IMR-90 (cell line): ENCODE results near the gene DACH1. TPM values are rescaled to one million over a fixed set of nuclear protein-coding genes. Genes with fewer than 3 reads are reported as not detected.

Experiments
- ATAC-seq: fragments of 200-7000 bp; cut with Tn5 transposase; 2 replicates; pipeline ENCODE4 v1.9.1; 2020; ENCODE audit warnings: low read depth, mild to moderate bottlenecking, moderate library complexity
- BruUV-seq: library from RNA; stranded (reverse); fragments of 400-500 nt; replicated peaks from 2 replicates; lab custom pipeline; 2021; lab: Mats Ljungman, UMichigan
- CTCF ChIA-PET: fragments of 300-600 bp; formaldehyde crosslinking; extraction: SDS; loops from one replicate; lab custom pipeline; 2021; ENCODE audit warnings: antibody characterized with exemption; lab: Yijun Ruan, JAX
- POLR2A ChIA-PET: fragments of 300-600 bp; sonication (Branson Sonifier 250); formaldehyde crosslinking; loops from one replicate; lab custom pipeline; 2022; ENCODE audit warnings: antibody characterized with exemption; ENCODE audit not compliant: unreplicated experiment; lab: Charles Lee
- DNase-seq: peaks from one replicate; pipeline ENCODE4 v3.0.0; 2013
- H2AFZ ChIP-seq: replicated peaks from 2 replicates; pipeline ENCODE3; 2013; ENCODE audit warnings: low read length, mild to moderate bottlenecking; ENCODE audit not compliant: poor library complexity
- H2AK5ac ChIP-seq: 2 replicates; pipeline ENCODE4 v1.6.1; 2013; ENCODE audit warnings: low read depth, low read length, inconsistent platforms
- H2AK9ac ChIP-seq: replicated peaks from 2 replicates; pipeline ENCODE3; 2013; ENCODE audit warnings: mild to moderate bottlenecking, low read depth, low read length, moderate library complexity; ENCODE audit not compliant: poor library complexity
- H2BK120ac ChIP-seq: 2 replicates; pipeline ENCODE4 v1.6.1; 2013; ENCODE audit warnings: low read depth, low read length, inconsistent platforms
- H2BK15ac ChIP-seq: 3 replicates; pipeline ENCODE4 v1.6.1; 2013; ENCODE audit warnings: low read depth, low read length, inconsistent platforms
- H2BK20ac ChIP-seq: 2 replicates; pipeline ENCODE4 v1.6.1; 2013; ENCODE audit warnings: low read depth, mild to moderate bottlenecking, inconsistent platforms, low read length, moderate library complexity
- H2BK5ac ChIP-seq: 2 replicates; pipeline ENCODE4 v1.6.1; 2013; ENCODE audit warnings: mild to moderate bottlenecking, low read depth, low read length, inconsistent platforms; ENCODE audit not compliant: poor library complexity, severe bottlenecking
- H3K14ac ChIP-seq: replicated peaks from 2 replicates; pipeline ENCODE4 v1.6.1; 2013; ENCODE audit warnings: low read depth, low read length, inconsistent platforms
- H3K18ac ChIP-seq: 2 replicates; pipeline ENCODE4 v1.6.1; 2013; ENCODE audit warnings: low read depth, low read length, control low read depth
- H3K23ac ChIP-seq: 2 replicates; pipeline ENCODE4 v1.6.1; 2013; ENCODE audit warnings: low read depth, low read length, inconsistent platforms
- H3K27ac ChIP-seq: 2 replicates; pipeline ENCODE4 v1.5.1; 2013; ENCODE audit warnings: mild to moderate bottlenecking, control low read depth, low read length; ENCODE audit not compliant: insufficient read depth
- H3K27me3 ChIP-seq: 2 replicates; pipeline ENCODE4 v1.6.1; 2013; ENCODE audit warnings: low read length; ENCODE audit not compliant: control insufficient read depth, insufficient read depth
- H3K36me3 ChIP-seq: 2 replicates; pipeline ENCODE4 v1.6.1; 2013; ENCODE audit warnings: low read length, mixed read lengths; ENCODE audit not compliant: control insufficient read depth, insufficient read depth
- H3K4ac ChIP-seq: 2 replicates; pipeline ENCODE4 v1.6.1; 2013; ENCODE audit warnings: low read depth, low read length, inconsistent platforms
- H3K4me1 ChIP-seq: 2 replicates; pipeline ENCODE4 v1.6.1; 2013; ENCODE audit warnings: low read length, mixed read lengths; ENCODE audit not compliant: control insufficient read depth, insufficient read depth
- H3K4me2 ChIP-seq: 2 replicates; pipeline ENCODE4 v1.6.1; 2013; ENCODE audit warnings: low read depth, mild to moderate bottlenecking, control low read depth, low read length, moderate library complexity
- H3K4me3 ChIP-seq: 2 replicates; pipeline ENCODE4 v1.5.1; 2013; ENCODE audit warnings: low read depth, mild to moderate bottlenecking, control low read depth, low read length, moderate library complexity; ENCODE audit not compliant: insufficient read depth
- H3K56ac ChIP-seq: 2 replicates; pipeline ENCODE4 v1.6.1; 2013; ENCODE audit warnings: low read length, inconsistent platforms; ENCODE audit not compliant: insufficient read depth; ENCODE audit errors: extremely low read depth
- H3K79me1 ChIP-seq, 2 experiments: 2 replicates each; pipeline ENCODE4 v1.6.1; 2013; ENCODE audit warnings: low read length in 2 of 2, inconsistent platforms in 1 of 2, low read depth in 1 of 2
- H3K9ac ChIP-seq: 2 replicates; pipeline ENCODE4 v1.6.1; 2013; ENCODE audit warnings: low read depth, low read length, control low read depth
- H3K9me1 ChIP-seq: 2 replicates; pipeline ENCODE4 v1.6.1; 2013; ENCODE audit warnings: low read length, inconsistent platforms; ENCODE audit not compliant: insufficient read depth
- H3K9me3 ChIP-seq: 2 replicates; pipeline ENCODE4 v1.6.1; 2013; ENCODE audit warnings: low read length; ENCODE audit not compliant: control insufficient read depth, insufficient read depth
- H4K20me1 ChIP-seq: 2 replicates; pipeline ENCODE4 v1.6.1; 2013; ENCODE audit warnings: low read length, inconsistent platforms; ENCODE audit not compliant: insufficient read depth
- H4K5ac ChIP-seq: 2 replicates; pipeline ENCODE4 v1.6.1; 2013; ENCODE audit warnings: mild to moderate bottlenecking, low read depth, low read length, control low read depth
- H4K8ac ChIP-seq, 2 experiments: 2 replicates each; pipeline ENCODE4 v1.6.1; 2013; ENCODE audit warnings: low read depth in 2 of 2, low read length in 2 of 2, control low read depth in 1 of 2, inconsistent platforms in 1 of 2
- H4K91ac ChIP-seq: 2 replicates; pipeline ENCODE4 v1.6.1; 2013; ENCODE audit warnings: low read depth, low read length, inconsistent platforms; ENCODE audit not compliant: insufficient read depth
- BHLHE40 ChIP-seq: fragments of 150-350 bp; IDR thresholded peaks from 2 replicates; pipeline ENCODE4 v1.6.1; 2016; ENCODE audit warnings: mild to moderate bottlenecking, low read depth, low read length
- CEBPB ChIP-seq: IDR thresholded peaks from 2 replicates; pipeline ENCODE4 v1.6.1; 2012; ENCODE audit warnings: low read depth, low read length, improper control_type of control experiment
- CHD1 ChIP-seq: IDR thresholded peaks from 2 replicates; pipeline ENCODE4 v1.6.1; 2012; ENCODE audit warnings: low read depth, low read length, improper control_type of control experiment
- FOS ChIP-seq: fragments of 150-350 bp; IDR thresholded peaks from 2 replicates; pipeline ENCODE4 v1.6.1; 2016; ENCODE audit warnings: low read depth, low read length
- MAFK ChIP-seq: IDR thresholded peaks from 2 replicates; pipeline ENCODE4 v1.6.1; 2012; ENCODE audit warnings: low read depth, low read length, improper control_type of control experiment
- MAZ ChIP-seq: IDR thresholded peaks from 2 replicates; pipeline ENCODE4 v1.6.1; 2012; ENCODE audit warnings: low read depth, mild to moderate bottlenecking, low read length, improper control_type of control experiment, moderate library complexity, borderline replicate concordance
- MXI1 ChIP-seq: IDR thresholded peaks from 2 replicates; pipeline ENCODE4 v1.6.1; 2012; ENCODE audit warnings: low read depth, mild to moderate bottlenecking, low read length, moderate library complexity, borderline replicate concordance
- NFE2L2 ChIP-seq: fragments of 150-350 bp; IDR thresholded peaks from 2 replicates; pipeline ENCODE4 v1.6.1; 2016; ENCODE audit warnings: low read depth, mild to moderate bottlenecking, low read length
- POLR2A ChIP-seq: IDR thresholded peaks from 2 replicates; pipeline ENCODE4 v1.6.1; 2012; ENCODE audit warnings: mild to moderate bottlenecking, low read depth, low read length
- RAD21 ChIP-seq: IDR thresholded peaks from 2 replicates; pipeline ENCODE4 v1.6.1; 2012; ENCODE audit warnings: low read length, improper control_type of control experiment
- RCOR1 ChIP-seq: IDR thresholded peaks from 2 replicates; pipeline ENCODE4 v1.6.1; 2012; ENCODE audit warnings: mild to moderate bottlenecking, low read length, improper control_type of control experiment; ENCODE audit not compliant: insufficient replicate concordance
- RFX5 ChIP-seq: IDR thresholded peaks from 2 replicates; pipeline ENCODE4 v1.8.0; 2012; ENCODE audit warnings: low read depth, mild to moderate bottlenecking, low read length, moderate library complexity
- SMC3 ChIP-seq: fragments of 150-350 bp; IDR thresholded peaks from 2 replicates; pipeline ENCODE4 v1.6.1; 2016; ENCODE audit warnings: low read depth, mild to moderate bottlenecking, antibody characterized with exemption, low read length, moderate library complexity
- USF2 ChIP-seq: fragments of 150-350 bp; IDR thresholded peaks from 2 replicates; pipeline ENCODE4 v1.6.1; 2017; ENCODE audit warnings: mild to moderate bottlenecking, antibody characterized with exemption, low read length, low read depth
- WGBS, 2 experiments: methylation state at CpG; one replicate each; pipeline versions ENCODE4 v1.1.5 to v1.1.7; 2013; ENCODE audit warnings: missing lambda C conversion rate in 2 of 2; ENCODE audit not compliant: insufficient read length in 1 of 2; ENCODE audit errors: extremely low coverage in 2 of 2; 5-methylcytosine and 5-hydroxymethylcytosine counted together
- dilution Hi-C: fragments of 300-500 bp; cut with HindIII; formaldehyde crosslinking; loops from one replicate; pipeline ENCODE4 v1.14.3; 2018; ENCODE audit warnings: low sequenced_read_pairs; ENCODE audit not compliant: unreplicated experiment
- in situ Hi-C: fragments of 300-500 bp; cut with MboI; formaldehyde crosslinking; loops from 3 replicates; pipeline ENCODE4 v1.14.3; 2019; ENCODE audit warnings: low sequenced_read_pairs, inconsistent platforms, mixed read lengths
- intact Hi-C: fragments of 100-400 bp; cut with micrococcal nuclease; formaldehyde crosslinking; loops from 2 replicates; pipeline ENCODE4 v1.10.0; 2022
- polyA plus RNA-seq, 3 experiments: library from polyadenylated mRNA; depleted of rRNA; stranded (reverse); fragments of >200 nt; gene quantifications; 2 replicates each; pipeline ENCODE4 v1.2.3, GENCODE V29; 2012; ENCODE audit warnings: low replicate concordance in 1 of 3
- total RNA-seq: library from RNA; depleted of rRNA; stranded (reverse); fragments of >200 nt; gene quantifications from 2 replicates; pipeline ENCODE4 v1.2.3, GENCODE V29; 2012
- TF ChIP-seq, protein P1 (sequence below): conservative IDR thresholded peaks from 2 replicates; pipeline ENCODE4 v1.5.1; 2012; ENCODE audit warnings: mild to moderate bottlenecking, low read depth, low read length, improper control_type of control experiment
- TF ChIP-seq, protein P2 (sequence below): fragments of 150-350 bp; IDR thresholded peaks from 2 replicates; pipeline ENCODE4 v1.6.1; 2016; ENCODE audit warnings: low read depth, mild to moderate bottlenecking, low read length, moderate library complexity, borderline replicate concordance

Gene DACH1
- total and polyA plus RNA-seq, 2 of the 4 experiments (the other 2 are of a cell fraction), result not detected

GRCh38 chr13:71454509-71454908 lies 412.5 kb downstream of the DACH1 start:
- no peaks in the 10 kb centered on the region for H3K9me1 ChIP-seq
- H2AK9ac ChIP-seq, result no peak overlapping the region
- no peak for ATAC-seq
- no peak for DNase-seq
- no peak overlapping the region for H3K23ac ChIP-seq
- H3K18ac ChIP-seq, result no peak overlapping the region
- H3K56ac ChIP-seq, result no peak overlapping the region
- no peak overlapping the region for H2BK120ac ChIP-seq
- intact Hi-C loops (no loop called here), dilution Hi-C loops (no loop called here), in situ Hi-C loops (no loop called here)
- no TSS peak for BruUV-seq
- no peak overlapping the region for H3K14ac ChIP-seq
- no peak overlapping the region for H2BK20ac ChIP-seq
- H3K9ac ChIP-seq, result no peak overlapping the region
- no peak overlapping the region for H3K4me3 ChIP-seq
- no peak overlapping the region for H4K91ac ChIP-seq
- no peaks in the 10 kb centered on the region for H4K20me1 ChIP-seq
- CTCF ChIA-PET, result no interaction called here
- no peaks in the 10 kb centered on the region for H3K79me1 ChIP-seq
- no peaks in the 10 kb centered on the region for H3K9me3 ChIP-seq
- TF ChIP-seq SMC3 (no peak), POLR2A (no peak), FOS (no peak), BHLHE40 (no peak), NFE2L2 (no peak), MXI1 (no peak), RFX5 (no peak), CEBPB (no peak), USF2 (no peak), CHD1 (no peak), RAD21 (no peak), MAFK (no peak), RCOR1 (no peak), MAZ (no peak)
- TF ChIP-seq, protein P1, sequence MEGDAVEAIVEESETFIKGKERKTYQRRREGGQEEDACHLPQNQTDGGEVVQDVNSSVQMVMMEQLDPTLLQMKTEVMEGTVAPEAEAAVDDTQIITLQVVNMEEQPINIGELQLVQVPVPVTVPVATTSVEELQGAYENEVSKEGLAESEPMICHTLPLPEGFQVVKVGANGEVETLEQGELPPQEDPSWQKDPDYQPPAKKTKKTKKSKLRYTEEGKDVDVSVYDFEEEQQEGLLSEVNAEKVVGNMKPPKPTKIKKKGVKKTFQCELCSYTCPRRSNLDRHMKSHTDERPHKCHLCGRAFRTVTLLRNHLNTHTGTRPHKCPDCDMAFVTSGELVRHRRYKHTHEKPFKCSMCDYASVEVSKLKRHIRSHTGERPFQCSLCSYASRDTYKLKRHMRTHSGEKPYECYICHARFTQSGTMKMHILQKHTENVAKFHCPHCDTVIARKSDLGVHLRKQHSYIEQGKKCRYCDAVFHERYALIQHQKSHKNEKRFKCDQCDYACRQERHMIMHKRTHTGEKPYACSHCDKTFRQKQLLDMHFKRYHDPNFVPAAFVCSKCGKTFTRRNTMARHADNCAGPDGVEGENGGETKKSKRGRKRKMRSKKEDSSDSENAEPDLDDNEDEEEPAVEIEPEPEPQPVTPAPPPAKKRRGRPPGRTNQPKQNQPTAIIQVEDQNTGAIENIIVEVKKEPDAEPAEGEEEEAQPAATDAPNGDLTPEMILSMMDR, result no peak
- TF ChIP-seq, protein P2, sequence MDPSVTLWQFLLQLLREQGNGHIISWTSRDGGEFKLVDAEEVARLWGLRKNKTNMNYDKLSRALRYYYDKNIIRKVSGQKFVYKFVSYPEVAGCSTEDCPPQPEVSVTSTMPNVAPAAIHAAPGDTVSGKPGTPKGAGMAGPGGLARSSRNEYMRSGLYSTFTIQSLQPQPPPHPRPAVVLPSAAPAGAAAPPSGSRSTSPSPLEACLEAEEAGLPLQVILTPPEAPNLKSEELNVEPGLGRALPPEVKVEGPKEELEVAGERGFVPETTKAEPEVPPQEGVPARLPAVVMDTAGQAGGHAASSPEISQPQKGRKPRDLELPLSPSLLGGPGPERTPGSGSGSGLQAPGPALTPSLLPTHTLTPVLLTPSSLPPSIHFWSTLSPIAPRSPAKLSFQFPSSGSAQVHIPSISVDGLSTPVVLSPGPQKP, result no peak
- no peaks in the 10 kb centered on the region for H3K27me3 ChIP-seq
- H2BK15ac ChIP-seq, result no peak overlapping the region
- no peak overlapping the region for H4K8ac ChIP-seq
- H3K27ac ChIP-seq, result no peak overlapping the region
- H4K5ac ChIP-seq, result no peak overlapping the region
- no peak overlapping the region for H3K4me2 ChIP-seq
- H3K4ac ChIP-seq, result no peak overlapping the region
- no peak overlapping the region for H2BK5ac ChIP-seq
- no peak overlapping the region for H2AFZ ChIP-seq
- no peak overlapping the region for H2AK5ac ChIP-seq
- WGBS, 2 experiments, result no CpG with 5 or more reads among the region's 1 CpG
- POLR2A ChIA-PET, result no interaction called here
- no peaks in the 10 kb centered on the region for H3K4me1 ChIP-seq
- no peaks in the 10 kb centered on the region for H3K36me3 ChIP-seq
